Thymus (tissue), 2 donors: ENCODE measurements around the gene FAM83G. TPM values are rescaled to one million over a fixed set of nuclear protein-coding genes. Genes with fewer than 3 reads are reported as not detected.

Source experiments
- polyA plus RNA-seq: library from polyadenylated mRNA; stranded (reverse); fragments of 200-250 nt; gene quantifications from one replicate; pipeline ENCODE4 v1.2.3, GENCODE V29; 2013
- total RNA-seq: library from RNA; stranded (reverse); fragments of 120-200 nt; gene quantifications from one replicate; pipeline ENCODE4 v1.2.4, GENCODE V29; 2013
- donor health status: healthy.

The FAM83G gene
- total and polyA plus RNA-seq, 2 donors, result 3.8 to 7.7 TPM

Other genes starting within 250 kb of the FAM83G start
- 32.2 TPM for gene TVP23B, start 223.6 kb downstream of the FAM83G start, total RNA-seq
- 35.8 TPM for gene TVP23B, start 223.6 kb downstream of the FAM83G start, polyA plus RNA-seq
- gene PRPSAP2, start 146.6 kb downstream of the FAM83G start, total RNA-seq, result 56.7 TPM
- 48.2 TPM for gene PRPSAP2, start 146.6 kb downstream of the FAM83G start, polyA plus RNA-seq
- gene SLC5A10, start 52.6 kb downstream of the FAM83G start, total RNA-seq, result 0.05 TPM
- 0.52 TPM for gene SLC5A10, start 52.6 kb downstream of the FAM83G start, polyA plus RNA-seq
- gene GRAP, start 42.2 kb upstream of the FAM83G start, total RNA-seq, result 41.9 TPM
- gene GRAP, start 42.2 kb upstream of the FAM83G start, polyA plus RNA-seq, result 22.5 TPM
- gene GRAPL, start 122.8 kb upstream of the FAM83G start, total RNA-seq, result 2.7 TPM
- gene GRAPL, start 122.8 kb upstream of the FAM83G start, polyA plus RNA-seq, result 7.4 TPM
- 3.8 TPM for gene EPN2, start 232.6 kb upstream of the FAM83G start, total RNA-seq
- gene EPN2, start 232.6 kb upstream of the FAM83G start, polyA plus RNA-seq, result 8.5 TPM